ENCODE data around the gene PROZ. TPM values are rescaled to one million over a fixed set of nuclear protein-coding genes. Genes with fewer than 3 reads are reported as not detected.

PROZ gene
- total RNA-seq, 1 experiment from 2014 or later: not detected

GRCh38 chr13:113147206-113147605 is 11.2 kb upstream of the PROZ start:
- DNase-seq (no peak), ATAC-seq (no peak)
- H3K27me3 ChIP-seq (ENCODE audit: low read length): no peaks in the 10 kb centered on the region
- no peak overlapping the region for H3K4me3 ChIP-seq (ENCODE audit: low read length)
- ChIA-PET POLR2A (ENCODE audit: unreplicated experiment) (no interaction called here), CTCF (no interaction called here)
- intact Hi-C loops (cut with micrococcal nuclease): no loop called here
- H2AFZ ChIP-seq (ENCODE audit: low read length): no peak overlapping the region
- H3K9me2 ChIP-seq (replicated peaks; ENCODE audit: low read length): no peaks in the 10 kb centered on the region
- no peak overlapping the region for H3K27ac ChIP-seq (ENCODE audit: low read length)
- H3K9me3 ChIP-seq (ENCODE audit: low read length): no peaks in the 10 kb centered on the region
- TF ChIP-seq CTCF (conservative IDR thresholded peaks at IDR 0.05; ENCODE audit: low read depth, low read length) (no peak), EZH2 (IDR thresholded peaks at IDR 0.05; ENCODE audit: low read length, unreplicated experiment) (no peak), EZH2phosphoT487 (IDR thresholded peaks at IDR 0.05; ENCODE audit: borderline replicate concordance, low read length) (no peak)
- H3F3A ChIP-seq (ENCODE audit: low read length, unreplicated experiment): no peaks in the 10 kb centered on the region
- no peaks in the 10 kb centered on the region for H3K36me3 ChIP-seq (ENCODE audit: low read depth, low read length)
- H3K79me2 ChIP-seq (ENCODE audit: low read length): no peaks in the 10 kb centered on the region
- H4K20me1 ChIP-seq (ENCODE audit: low read length): no peaks in the 10 kb centered on the region
- no peak overlapping the region for H3K4me2 ChIP-seq (ENCODE audit: low read length)
- no TSS peak for BruUV-seq (replicated peaks)
- H3K4me1 ChIP-seq (ENCODE audit: insufficient read depth, low read length): no peaks in the 10 kb centered on the region
- H3K9ac ChIP-seq (ENCODE audit: low read length): no peak overlapping the region

GRCh38 chr13:113148407-113148806 is 10.0 kb upstream of the PROZ start:
- no peaks in the 10 kb centered on the region for H3F3A ChIP-seq (ENCODE audit: low read length, unreplicated experiment)
- H3K4me1 ChIP-seq (ENCODE audit: insufficient read depth, low read length): peaks cover 9% of the 10 kb centered on the region
- H3K9me3 ChIP-seq (ENCODE audit: low read length): no peaks in the 10 kb centered on the region
- H3K4me3 ChIP-seq (ENCODE audit: low read length): no peak overlapping the region
- no TSS peak for BruUV-seq (replicated peaks)
- POLR2A ChIA-PET (ENCODE audit: unreplicated experiment): no interaction called here
- H3K79me2 ChIP-seq (ENCODE audit: low read length): no peaks in the 10 kb centered on the region
- ATAC-seq (no peak), DNase-seq (no peak)
- H3K9ac ChIP-seq (ENCODE audit: low read length): no peak overlapping the region
- H3K27me3 ChIP-seq (ENCODE audit: low read length): no peaks in the 10 kb centered on the region
- intact Hi-C loops (cut with micrococcal nuclease): no loop called here
- H3K27ac ChIP-seq (ENCODE audit: low read length): no peak overlapping the region
- H3K9me2 ChIP-seq (replicated peaks; ENCODE audit: low read length): no peaks in the 10 kb centered on the region
- no peaks in the 10 kb centered on the region for H3K36me3 ChIP-seq (ENCODE audit: low read depth, low read length)
- no peaks in the 10 kb centered on the region for H4K20me1 ChIP-seq (ENCODE audit: low read length)
- H2AFZ ChIP-seq (ENCODE audit: low read length): no peak overlapping the region
- CTCF ChIA-PET: no interaction called here
- TF ChIP-seq CTCF (conservative IDR thresholded peaks at IDR 0.05; ENCODE audit: low read depth, low read length) (no peak), EZH2phosphoT487 (IDR thresholded peaks at IDR 0.05; ENCODE audit: borderline replicate concordance, low read length) (no peak), EZH2 (IDR thresholded peaks at IDR 0.05; ENCODE audit: low read length, unreplicated experiment) (no peak)
- H3K4me2 ChIP-seq (ENCODE audit: low read length): no peak overlapping the region

- no peak overlapping the region for H2AFZ ChIP-seq (ENCODE audit: low read length)
- no peaks in the 10 kb centered on the region for H3K36me3 ChIP-seq (ENCODE audit: low read depth, low read length)
- H3K4me1 ChIP-seq (ENCODE audit: insufficient read depth, low read length): peaks cover 12% of the 10 kb centered on the region
- H3K79me2 ChIP-seq (ENCODE audit: low read length): no peaks in the 10 kb centered on the region
- H3K4me2 ChIP-seq (ENCODE audit: low read length): no peak overlapping the region
- H3K27ac ChIP-seq (ENCODE audit: low read length): no peak overlapping the region
- TF ChIP-seq EZH2 (IDR thresholded peaks at IDR 0.05; ENCODE audit: low read length, unreplicated experiment) (no peak), CTCF (conservative IDR thresholded peaks at IDR 0.05; ENCODE audit: low read depth, low read length) (no peak), EZH2phosphoT487 (IDR thresholded peaks at IDR 0.05; ENCODE audit: borderline replicate concordance, low read length) (no peak)
- no peaks in the 10 kb centered on the region for H3K9me2 ChIP-seq (replicated peaks; ENCODE audit: low read length)
- ChIA-PET CTCF (no interaction called here), POLR2A (ENCODE audit: unreplicated experiment) (no interaction called here)
- no peaks in the 10 kb centered on the region for H3F3A ChIP-seq (ENCODE audit: low read length, unreplicated experiment)
- BruUV-seq (replicated peaks): no TSS peak
- DNase-seq: no peak
- no peaks in the 10 kb centered on the region for H3K9me3 ChIP-seq (ENCODE audit: low read length)
- no peak for ATAC-seq
- H3K4me3 ChIP-seq (ENCODE audit: low read length): no peak overlapping the region
- H3K27me3 ChIP-seq (ENCODE audit: low read length): no peaks in the 10 kb centered on the region
- no peaks in the 10 kb centered on the region for H4K20me1 ChIP-seq (ENCODE audit: low read length)
- intact Hi-C loops (cut with micrococcal nuclease): no loop called here
- H3K9ac ChIP-seq (ENCODE audit: low read length): no peak overlapping the region
Observed at GRCh38 chr13:113148940-113149503, 9.4 kb upstream of the PROZ start.

Measured in PC-3 (cell line).